Activated B cell treated with CpG ODN at 0.5 μM for 24 hours (primary cell): ENCODE results near the gene TMEM184B. TPM values are rescaled to one million over a fixed set of nuclear protein-coding genes. Genes with fewer than 3 reads are reported as not detected.
A peak's percentile ranks its signal among the peaks of the same experiment; 100 is the strongest.

Experiments used
- ATAC-seq: fragments of 200-7000 bp; cut with Tn5 transposase; one replicate; pipeline ENCODE4 v1.10.0; 2021; ENCODE audit warnings: low read depth, mild to moderate bottlenecking, moderate library complexity
- CTCF ChIA-PET: fragments of 350-600 bp; sonication (Branson Sonifier 250); formaldehyde crosslinking; loops from one replicate; lab custom pipeline; 2021; ENCODE audit warnings: antibody characterized with exemption; lab: Charles Lee
- POLR2A ChIA-PET: fragments of 350-600 bp; sonication (Branson Sonifier 250); formaldehyde crosslinking; loops from one replicate; lab custom pipeline; 2021; ENCODE audit warnings: antibody characterized with exemption; lab: Charles Lee
- DNase-seq: peaks from one replicate; pipeline ENCODE4 v3.0.0; 2022
- H3K27ac Mint-ChIP-seq: one replicate; pipeline ENCODE4 v1.8.0; 2020; ENCODE audit warnings: mixed read lengths
- H3K27me3 Mint-ChIP-seq: one replicate; pipeline ENCODE4 v1.8.0; 2021; ENCODE audit warnings: mixed read lengths
- H3K36me3 Mint-ChIP-seq: one replicate; pipeline ENCODE4 v1.8.0; 2021; ENCODE audit warnings: low read depth, mixed read lengths
- H3K4me1 Mint-ChIP-seq: one replicate; pipeline ENCODE4 v1.8.0; 2021; ENCODE audit warnings: mixed read lengths
- H3K4me3 Mint-ChIP-seq: one replicate; pipeline ENCODE4 v1.8.0; 2020; ENCODE audit warnings: mild to moderate bottlenecking, mixed read lengths
- H3K9me3 Mint-ChIP-seq: one replicate; pipeline ENCODE4 v1.8.0; 2020; ENCODE audit warnings: mixed read lengths
- intact Hi-C: fragments of 100-400 bp; cut with micrococcal nuclease; formaldehyde crosslinking; loops from one replicate; pipeline ENCODE4 v1.15.1; 2024
- total RNA-seq: library from RNA; stranded (reverse); gene quantifications from 2 replicates; pipeline ENCODE4 v1.2.3, GENCODE V29; 2022
- TF ChIP-seq, protein P1 (sequence below): fragments of 200-600 bp; IDR thresholded peaks from one replicate; pipeline ENCODE4 v1.8.0; 2022; ENCODE audit warnings: antibody characterized with exemption, mild to moderate bottlenecking

Gene TMEM184B
- total RNA-seq, 1 donor from 2014 or later: 24.0 TPM

DNA sequence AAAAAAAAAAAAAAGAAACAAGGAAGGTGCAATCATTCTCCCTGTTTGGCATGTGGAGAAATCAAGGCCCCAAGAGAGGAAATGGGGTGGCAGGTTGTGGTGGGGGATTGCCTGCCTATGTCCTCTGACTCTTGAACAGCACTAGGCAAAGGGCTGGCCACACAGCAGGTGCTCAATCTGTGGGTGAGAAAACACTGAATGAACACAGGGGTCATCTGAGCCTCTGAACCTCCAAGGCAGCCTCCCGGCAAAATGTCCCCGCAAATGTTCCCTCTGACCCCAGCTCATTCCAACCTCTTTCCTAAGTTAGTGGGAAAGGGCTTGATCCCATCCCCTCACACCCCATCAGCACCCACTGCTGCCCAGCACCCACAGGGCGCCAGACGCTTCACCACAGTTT is 95.8 kb downstream of the TMEM184B start:
- POLR2A ChIA-PET: interaction anchor here (0.7 to 2.2 kb wide), 3 partner anchors 10 to 610 kb away, joined by 3 to 11 read pairs (median 5); no protein-coding TSS in a partner anchor

DNA sequence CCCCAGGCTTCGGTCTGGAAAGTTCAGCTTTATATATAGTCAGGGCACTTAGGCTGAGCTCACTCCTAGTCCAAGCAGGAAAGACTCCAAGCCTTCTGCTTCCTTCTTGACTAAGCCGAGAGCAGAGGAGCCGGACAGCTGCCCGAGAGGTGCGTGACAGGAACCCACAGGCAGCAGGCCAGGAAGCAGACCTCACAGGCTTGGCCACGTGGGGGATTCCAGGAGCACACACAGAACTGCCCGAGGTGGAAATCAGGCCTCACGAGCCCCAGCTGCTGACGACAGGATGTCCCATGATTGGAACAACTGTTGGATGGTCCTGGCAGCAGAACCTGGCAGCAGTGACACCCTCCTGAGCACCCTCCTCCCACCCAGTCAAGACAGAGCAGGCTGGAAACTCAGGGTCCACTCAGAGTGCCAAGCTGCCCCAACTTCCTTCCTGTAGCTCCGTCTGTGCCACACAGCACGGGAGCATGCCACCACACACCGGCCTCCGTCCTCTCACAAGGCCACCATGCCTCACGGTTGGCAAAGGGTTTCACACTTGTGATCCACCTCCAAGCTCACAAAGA is 96.6 kb downstream of the TMEM184B start:
- POLR2A ChIA-PET: interaction anchor here (1.6 to 2.2 kb wide), 2 partner anchors 10 to 13 kb away, joined by 3 to 11 read pairs; no protein-coding TSS in a partner anchor
- Mint-ChIP-seq H3K9me3 (no peaks in the 10 kb centered on the region), H3K27me3 (no peaks in the 10 kb centered on the region), H3K4me3 (no peak overlapping the region), H3K4me1 (peaks cover 50% of the 10 kb centered on the region), H3K36me3 (peaks cover 2% of the 10 kb centered on the region), H3K27ac (peak overlapping the region; percentile 35)
- peak; percentile 35 for ATAC-seq
- intact Hi-C loops: no loop called here
- TF ChIP-seq, protein P1, sequence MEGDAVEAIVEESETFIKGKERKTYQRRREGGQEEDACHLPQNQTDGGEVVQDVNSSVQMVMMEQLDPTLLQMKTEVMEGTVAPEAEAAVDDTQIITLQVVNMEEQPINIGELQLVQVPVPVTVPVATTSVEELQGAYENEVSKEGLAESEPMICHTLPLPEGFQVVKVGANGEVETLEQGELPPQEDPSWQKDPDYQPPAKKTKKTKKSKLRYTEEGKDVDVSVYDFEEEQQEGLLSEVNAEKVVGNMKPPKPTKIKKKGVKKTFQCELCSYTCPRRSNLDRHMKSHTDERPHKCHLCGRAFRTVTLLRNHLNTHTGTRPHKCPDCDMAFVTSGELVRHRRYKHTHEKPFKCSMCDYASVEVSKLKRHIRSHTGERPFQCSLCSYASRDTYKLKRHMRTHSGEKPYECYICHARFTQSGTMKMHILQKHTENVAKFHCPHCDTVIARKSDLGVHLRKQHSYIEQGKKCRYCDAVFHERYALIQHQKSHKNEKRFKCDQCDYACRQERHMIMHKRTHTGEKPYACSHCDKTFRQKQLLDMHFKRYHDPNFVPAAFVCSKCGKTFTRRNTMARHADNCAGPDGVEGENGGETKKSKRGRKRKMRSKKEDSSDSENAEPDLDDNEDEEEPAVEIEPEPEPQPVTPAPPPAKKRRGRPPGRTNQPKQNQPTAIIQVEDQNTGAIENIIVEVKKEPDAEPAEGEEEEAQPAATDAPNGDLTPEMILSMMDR: no peak
- CTCF ChIA-PET: interaction anchor here (0.9 kb wide), 1 partner anchor 61 kb away, joined by 3 read pairs; no protein-coding TSS in a partner anchor
- no peak for DNase-seq

More for the DNA sequence above, 95.8 kb downstream of the TMEM184B start:
- Mint-ChIP-seq H3K4me3 (no peak overlapping the region), H3K27ac (peak overlapping the region; percentile 35), H3K27me3 (no peaks in the 10 kb centered on the region), H3K36me3 (peaks cover 4% of the 10 kb centered on the region), H3K9me3 (no peaks in the 10 kb centered on the region), H3K4me1 (peaks cover 58% of the 10 kb centered on the region)
- intact Hi-C loops: no loop called here
- no peak for ATAC-seq
- CTCF ChIA-PET: no interaction called here
- TF ChIP-seq, protein P1: no peak
- no peak for DNase-seq

DNA sequence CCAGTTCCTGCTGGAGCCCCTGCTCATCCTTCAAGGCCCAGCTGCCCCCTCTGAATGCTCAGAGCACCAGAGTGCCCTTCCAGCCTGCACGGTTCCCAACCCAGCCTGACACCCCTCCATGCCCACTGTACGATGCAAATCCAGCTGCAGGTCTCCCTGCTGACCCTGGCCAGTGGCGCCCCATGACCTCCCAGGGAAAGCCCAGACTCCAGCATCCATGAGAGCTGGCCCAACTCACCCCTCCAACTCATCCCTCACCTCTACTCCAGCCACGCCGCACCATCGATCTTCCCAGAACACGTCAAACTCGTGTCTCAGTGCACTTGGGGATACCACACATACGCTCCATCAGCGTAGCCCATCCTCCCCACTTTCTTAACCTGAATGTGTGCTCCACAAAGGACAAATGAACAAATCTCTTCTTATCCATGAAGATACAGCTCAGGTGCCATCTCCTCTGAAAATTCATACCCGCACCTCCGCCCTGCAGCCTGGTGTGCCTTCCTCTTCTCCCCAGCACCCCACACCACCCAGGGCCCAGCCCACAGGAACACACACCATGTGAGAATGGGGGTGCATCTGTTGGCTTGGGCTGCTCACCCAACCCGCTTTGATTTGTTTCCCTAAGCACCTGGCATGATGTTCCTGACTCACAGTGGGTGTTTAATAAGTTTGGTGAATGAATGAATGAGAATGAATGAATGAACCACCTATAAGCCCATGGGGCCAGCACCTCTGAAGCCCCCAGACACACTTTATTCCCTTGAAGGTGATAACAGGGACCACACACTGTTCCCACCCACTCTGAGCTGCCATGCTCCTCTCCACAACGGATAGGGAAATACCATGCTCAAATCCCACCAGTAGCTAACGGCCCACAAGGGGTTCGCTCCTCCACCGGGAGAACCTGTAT is 97.3 kb downstream of the TMEM184B start:
- no peaks in the 10 kb centered on the region for H3K27me3 Mint-ChIP-seq
- TF ChIP-seq, protein P1: no peak
- CTCF ChIA-PET: interaction anchor here (0.8 to 0.9 kb wide), 2 partner anchors 25 to 61 kb away, joined by 3 read pairs; no protein-coding TSS in a partner anchor
- POLR2A ChIA-PET: interaction anchor here (1.6 to 2.2 kb wide), 2 partner anchors 11 to 12 kb away, joined by 3 to 11 read pairs; no protein-coding TSS in a partner anchor
- H3K27ac Mint-ChIP-seq: no peak overlapping the region
- H3K4me1 Mint-ChIP-seq: peaks cover 42% of the 10 kb centered on the region
- H3K36me3 Mint-ChIP-seq: peaks cover 2% of the 10 kb centered on the region
- ATAC-seq (no peak), DNase-seq (no peak)
- H3K9me3 Mint-ChIP-seq: no peaks in the 10 kb centered on the region
- intact Hi-C loops: no loop called here
- H3K4me3 Mint-ChIP-seq: no peak overlapping the region

GRCh38 chr22:38174626-38175025 is 98.2 kb downstream of the TMEM184B start:
- DNase-seq (no peak), ATAC-seq (no peak)
- Mint-ChIP-seq H3K36me3 (peaks cover 2% of the 10 kb centered on the region), H3K27me3 (no peaks in the 10 kb centered on the region), H3K4me3 (no peak overlapping the region), H3K9me3 (no peaks in the 10 kb centered on the region), H3K4me1 (peaks cover 34% of the 10 kb centered on the region), H3K27ac (no peak overlapping the region)
- ChIA-PET POLR2A (interaction anchor here (2.2 kb wide), 1 partner anchor 11 kb away, joined by 11 read pairs; no protein-coding TSS in a partner anchor), CTCF (interaction anchor here (0.8 kb wide), 1 partner anchor 24 kb away, joined by 3 read pairs; no protein-coding TSS in a partner anchor)
- TF ChIP-seq, protein P1: no peak
- intact Hi-C loops: no loop called here

DNA sequence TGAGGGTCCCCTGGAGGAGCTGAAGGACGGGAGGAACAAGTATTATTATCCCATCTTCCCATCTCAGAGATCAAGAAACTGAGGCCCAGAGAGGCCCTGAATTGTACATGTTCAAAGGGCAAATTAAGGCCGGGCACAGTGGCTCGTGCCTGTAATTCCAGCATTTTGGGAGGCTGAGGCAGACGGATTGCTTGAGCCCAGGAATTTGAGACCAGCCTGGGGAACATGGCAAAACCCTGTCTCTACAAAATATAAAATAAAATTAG is 99.2 kb downstream of the TMEM184B start:
- intact Hi-C loops: no loop called here
- Mint-ChIP-seq H3K27me3 (no peaks in the 10 kb centered on the region), H3K27ac (no peak overlapping the region), H3K9me3 (no peaks in the 10 kb centered on the region), H3K4me1 (peaks cover 27% of the 10 kb centered on the region), H3K36me3 (peaks cover 6% of the 10 kb centered on the region), H3K4me3 (no peak overlapping the region)
- TF ChIP-seq, protein P1: no peak
- ATAC-seq (no peak), DNase-seq (no peak)
- CTCF ChIA-PET: no interaction called here
- POLR2A ChIA-PET: no interaction called here
